UCSD-AML1 (cell line): ENCODE data around the gene KLRC1.
"Not testable (repeated sequence)": the region's sequence is repeated elsewhere in the genome, so short reads cannot be mapped to it uniquely, and the experiment has no call there.

Experiments used
- DNase-seq: peaks from one replicate; lab custom pipeline; 2025; ENCODE audit not compliant: unreplicated experiment; lab: John Stamatoyannopoulos, UW

KLRC1 gene

GRCh38 chr12:10422159-10422558 is 31.0 kb downstream of the KLRC1 start:
- not testable (repeated sequence) for DNase-seq

GRCh38 chr12:10420334-10420733 is 32.8 kb downstream of the KLRC1 start, which contains the start of gene KLRC3:
Gene KLRC3 (minus strand): TSS chr12:10420595. CDS start chr12:10420550, 45 bp downstream.
- not testable (repeated sequence) for DNase-seq

GRCh38 chr12:10409392-10409791 is 43.8 kb downstream of the KLRC1 start, which contains the start of gene KLRC4:
Gene KLRC4 (minus strand): TSS chr12:10409757. CDS start chr12:10409575, 182 bp downstream.
- DNase-seq, result no peak

GRCh38 chr12:10408842-10409241 is 44.3 kb downstream of the KLRC1 start:
- DNase-seq, result no peak

DNA sequence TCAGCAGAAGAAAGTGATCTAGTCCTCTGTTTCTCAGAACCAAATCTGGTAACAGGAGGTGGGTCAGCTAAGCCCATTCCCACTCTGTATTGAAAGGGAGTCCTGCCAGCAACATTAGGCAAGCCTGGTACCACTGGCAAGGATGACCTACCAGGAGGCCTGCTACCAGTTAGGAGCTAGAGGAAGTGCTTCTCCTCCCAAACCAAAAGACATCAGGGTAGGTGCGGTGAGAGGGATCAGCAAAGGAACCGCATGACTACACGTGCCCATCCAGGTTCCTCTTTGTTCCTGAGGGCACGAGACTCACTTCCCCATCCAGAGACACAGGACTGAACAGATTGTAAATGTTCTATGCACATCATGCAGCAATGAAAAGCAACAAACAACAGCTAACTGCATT is 46.5 kb downstream of the KLRC1 start:
- DNase-seq, result no peak

DNA sequence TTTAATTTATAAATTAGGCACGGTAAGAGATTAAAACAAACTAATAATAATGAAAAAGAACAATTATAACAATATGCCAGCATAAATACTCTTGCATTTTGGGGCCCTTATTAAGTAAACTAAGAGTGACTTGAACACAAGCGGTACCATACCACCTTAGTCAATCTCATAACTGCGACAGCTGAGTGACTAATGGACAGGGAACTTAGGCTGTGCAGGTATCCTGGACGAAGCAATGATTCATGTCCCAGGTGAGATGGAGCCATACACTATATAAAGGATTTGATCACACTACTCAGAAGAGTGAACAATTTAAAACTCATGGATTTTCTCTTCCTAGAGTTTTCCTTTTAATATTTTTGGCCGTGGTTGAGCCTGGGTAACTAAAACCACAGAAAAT is 47.9 kb downstream of the KLRC1 start:
- DNase-seq, result no peak

- no peak for DNase-seq
These were observed 48.4 kb downstream of the KLRC1 start for GRCh38 chr12:10404798-10405197.

DNA sequence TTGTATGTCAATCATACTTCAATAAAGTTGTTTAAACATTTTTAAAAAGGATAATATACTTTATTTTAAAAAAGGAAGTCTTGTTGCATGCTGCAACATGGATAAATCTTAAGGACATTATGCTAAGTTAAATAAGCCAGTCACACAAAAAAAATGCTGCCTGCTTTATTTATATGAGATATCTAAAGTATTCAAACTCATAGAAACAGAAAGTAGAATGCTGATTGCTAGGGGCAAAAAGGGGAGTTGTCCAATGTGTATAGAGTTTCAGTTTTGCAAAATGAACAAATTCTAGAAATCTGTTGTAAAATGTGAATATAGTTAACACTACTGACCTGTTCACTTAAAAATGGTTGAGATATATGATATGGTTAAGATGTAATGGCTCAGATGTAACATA is 52.3 kb downstream of the KLRC1 start:
- DNase-seq, result no peak

DNA sequence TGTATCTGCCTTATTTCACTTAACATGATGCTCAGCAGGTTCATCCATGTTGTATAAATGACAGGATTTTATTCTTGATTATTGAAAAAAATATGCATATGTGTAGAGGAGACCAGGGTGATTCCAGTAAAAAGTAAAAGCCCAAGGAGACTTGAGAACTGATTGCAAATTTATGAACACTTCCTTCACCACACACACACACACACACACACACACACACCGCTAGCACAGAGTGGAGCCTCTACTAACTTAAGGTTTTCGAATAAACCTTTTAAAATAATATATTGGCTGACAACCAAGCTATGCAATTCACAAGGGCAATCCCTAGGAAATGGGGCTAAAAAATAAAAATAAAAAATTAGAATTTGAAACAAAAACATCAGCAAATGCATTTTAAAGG is 55.0 kb downstream of the KLRC1 start:
- DNase-seq, result no peak

DNA sequence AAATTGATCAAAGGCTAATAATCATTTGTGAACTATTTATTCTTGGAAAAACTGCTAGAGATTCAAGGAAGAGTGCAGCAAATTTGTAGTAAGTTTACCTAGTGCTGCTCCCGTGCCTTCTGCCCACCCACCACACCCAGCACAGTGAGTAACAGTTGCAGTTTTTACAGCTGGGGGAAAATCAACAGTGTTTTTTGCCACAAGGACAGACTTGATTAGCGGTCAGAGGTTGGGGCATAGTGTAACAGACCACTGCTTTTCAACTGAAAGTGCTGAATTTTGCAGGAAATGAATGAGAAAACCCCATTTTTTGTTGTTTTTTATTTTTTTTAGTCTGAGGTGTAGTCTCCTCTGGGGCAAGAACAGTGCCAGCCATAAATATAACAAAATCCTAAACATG is 55.9 kb downstream of the KLRC1 start:
- no peak for DNase-seq

DNA sequence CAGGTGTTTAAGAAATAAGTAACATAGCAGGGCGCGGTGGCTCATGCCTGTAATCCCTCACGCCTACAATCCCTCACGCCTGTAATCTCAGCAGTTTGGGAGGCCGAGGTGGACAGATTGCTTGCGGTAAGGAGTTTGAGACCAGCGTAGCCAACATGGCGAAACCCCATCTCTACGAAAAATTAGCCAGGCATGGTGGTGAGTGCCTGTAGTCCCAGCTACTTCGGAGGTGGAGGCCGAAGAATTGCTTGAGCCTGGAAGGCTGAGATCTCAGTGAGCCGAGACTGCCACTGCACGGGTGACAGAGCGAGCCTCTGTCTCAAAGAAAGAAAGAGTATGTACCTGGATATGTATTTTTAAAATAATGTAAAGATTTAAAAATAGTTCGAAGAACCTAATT is 57.0 kb downstream of the KLRC1 start:
- not testable (repeated sequence) for DNase-seq
